HG03432 (cell line): ENCODE data around the gene ABI3BP.
"Not testable (repeated sequence)": the region's sequence is repeated elsewhere in the genome, so short reads cannot be mapped to it uniquely, and the experiment has no call there.

ENCODE experiments used
- ATAC-seq: cut with Tn5 transposase; IDR thresholded peaks from one replicate; pipeline ENCODE4 v1.9.1; 2021; ENCODE audit warnings: mild to moderate bottlenecking, moderate library complexity; ENCODE audit not compliant: unreplicated experiment

ABI3BP gene

GRCh38 chr3:100993309-100993708, at the start of gene ABI3BP:
TSS of gene ABI3BP (minus strand) at chr3:100993421. CDS start at chr3:100993384, 37 bp downstream.
- ATAC-seq, result no peak

- no peak for ATAC-seq
These were observed 46.1 kb upstream of the ABI3BP start for GRCh38 chr3:101039285-101039684.

- ATAC-seq, result no peak
These were observed 45.7 kb upstream of the ABI3BP start for GRCh38 chr3:101038880-101039279.

- peak; percentile 55 for ATAC-seq
These were observed 45.2 kb upstream of the ABI3BP start for GRCh38 chr3:101038393-101038792.

GRCh38 chr3:101037613-101038012, 44.4 kb upstream of the ABI3BP start:
- ATAC-seq, result no peak

- ATAC-seq, result no peak
These were observed 43.5 kb upstream of the ABI3BP start for GRCh38 chr3:101036676-101037075.

GRCh38 chr3:101036213-101036618, 43.0 kb upstream of the ABI3BP start:
- ATAC-seq, result no peak

GRCh38 chr3:101027286-101027685, 34.1 kb upstream of the ABI3BP start:
- no peak for ATAC-seq

- no peak for ATAC-seq
These were observed 33.7 kb upstream of the ABI3BP start for GRCh38 chr3:101026881-101027280.

GRCh38 chr3:101026244-101026643, 33.0 kb upstream of the ABI3BP start:
- no peak for ATAC-seq

- ATAC-seq, result no peak
These were observed 27.3 kb upstream of the ABI3BP start for GRCh38 chr3:101020351-101021015.

GRCh38 chr3:101017017-101017416, 23.8 kb upstream of the ABI3BP start:
- ATAC-seq, result no peak

GRCh38 chr3:101012312-101012711, 19.1 kb upstream of the ABI3BP start:
- not testable (repeated sequence) for ATAC-seq

GRCh38 chr3:101011136-101011535, 17.9 kb upstream of the ABI3BP start:
- no peak for ATAC-seq

- ATAC-seq, result no peak
These were observed 17.1 kb upstream of the ABI3BP start for GRCh38 chr3:101010296-101010695.

- no peak for ATAC-seq
These were observed 16.2 kb upstream of the ABI3BP start for GRCh38 chr3:101009386-101009785.

GRCh38 chr3:100999160-100999559, 5.9 kb upstream of the ABI3BP start:
- no peak for ATAC-seq

- no peak for ATAC-seq
These were observed 1.6 kb upstream of the ABI3BP start for GRCh38 chr3:100994809-100995208.

GRCh38 chr3:100994187-100994586, 966 bp upstream of the ABI3BP start:
- no peak for ATAC-seq

GRCh38 chr3:100992231-100993012, 799 bp downstream of the ABI3BP start:
- ATAC-seq, result no peak

- no peak for ATAC-seq
These were observed 5.1 kb downstream of the ABI3BP start for GRCh38 chr3:100988080-100988479.

- ATAC-seq, result no peak
These were observed 8.9 kb downstream of the ABI3BP start for GRCh38 chr3:100984308-100984707.
